HEK293 (cell line): ENCODE data around the gene PCCA.

Experiments used
- CTCF ChIP-seq: fragments of 450-650 bp; formaldehyde crosslinking; IDR thresholded peaks from 2 replicates; pipeline ENCODE4 v1.5.1; 2016; ENCODE audit warnings: missing biosample characterization, missing genetic modification characterization
- ELK4 ChIP-seq: IDR thresholded peaks from 2 replicates; pipeline ENCODE4 v1.6.1; 2011; ENCODE audit warnings: mild to moderate bottlenecking, low read depth, low read length, borderline replicate concordance
- KLF10 ChIP-seq: fragments of 450-650 bp; IDR thresholded peaks from 2 replicates; pipeline ENCODE4 v1.5.1; 2018; ENCODE audit warnings: missing biosample characterization, mild to moderate bottlenecking, missing genetic modification characterization
- SP2 ChIP-seq: fragments of 450-650 bp; formaldehyde crosslinking; IDR thresholded peaks from 2 replicates; pipeline ENCODE4 v1.5.1; 2016; ENCODE audit warnings: missing biosample characterization, missing genetic modification characterization
- YY1 ChIP-seq: fragments of 450-650 bp; formaldehyde crosslinking; IDR thresholded peaks from 2 replicates; pipeline ENCODE4 v1.5.1; 2018; ENCODE audit warnings: missing biosample characterization, missing genetic modification characterization
- ZFP41 ChIP-seq: fragments of 450-650 bp; formaldehyde crosslinking; IDR thresholded peaks from 2 replicates; pipeline ENCODE4 v1.5.1; 2016; ENCODE audit warnings: missing biosample characterization, missing genetic modification characterization, borderline replicate concordance
- ZNF214 ChIP-seq: fragments of 450-650 bp; formaldehyde crosslinking; IDR thresholded peaks from 2 replicates; pipeline ENCODE4 v1.5.1; 2017; ENCODE audit warnings: missing biosample characterization, mild to moderate bottlenecking, missing genetic modification characterization, borderline replicate concordance
- ZNF274 ChIP-seq, 2 experiments: fragments of 200-500 bp in 1 of 2; fragments of 450-650 bp in 1 of 2; sonication (Bioruptor generic) in 1 of 2; formaldehyde crosslinking in 1 of 2; IDR thresholded peaks; 2 replicates each; pipeline versions ENCODE4 v1.5.1 to v1.6.1; 2014 to 2016; ENCODE audit warnings: borderline replicate concordance in 1 of 2, inconsistent platforms in 1 of 2, low read length in 1 of 2, missing biosample characterization in 1 of 2, missing genetic modification characterization in 1 of 2
- ZNF658 ChIP-seq: fragments of 450-650 bp; formaldehyde crosslinking; IDR thresholded peaks from 2 replicates; pipeline ENCODE4; 2016; ENCODE audit warnings: missing biosample characterization, missing genetic modification characterization
- TF ChIP-seq, protein P1 (sequence below): sonication (generic); formaldehyde crosslinking; IDR thresholded peaks from 2 replicates; pipeline ENCODE4 v1.8.1; 2022; ENCODE audit warnings: mild to moderate bottlenecking, moderate library complexity, missing genetic modification reagents

DNA sequence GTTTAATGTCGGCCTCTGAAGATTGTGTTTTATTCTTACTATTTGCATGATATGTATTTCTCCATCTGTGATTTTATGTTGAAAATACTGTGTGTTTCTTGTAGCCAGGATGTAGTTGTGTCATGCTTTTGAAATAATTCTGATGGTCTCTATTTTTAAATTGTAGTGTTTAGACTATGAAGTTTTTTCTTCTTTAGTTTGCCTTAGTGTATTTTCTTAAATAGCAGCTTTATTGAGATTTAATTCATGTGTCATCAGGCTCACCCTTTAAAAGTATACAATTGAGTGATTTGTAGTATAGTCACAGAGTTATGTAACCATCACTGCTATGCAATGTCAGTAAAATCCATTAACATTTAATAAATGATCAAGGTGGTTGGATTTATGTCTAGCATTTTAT lies 74.5 kb downstream of the PCCA start:
- TF ChIP-seq YY1 (tag by site-specific recombination) (no peak), KLF10 (tag by site-specific recombination) (no peak), ZNF214 (no peak), ZNF274 (IDR thresholded peaks at IDR 0.05; ENCODE audit: low read length) (no peak), ZNF274 (tag by site-specific recombination; IDR thresholded peaks at IDR 0.05; ENCODE audit: borderline replicate concordance) (no peak), SP2 (tag by site-specific recombination) (no peak), CTCF (tag by site-specific recombination) (no peak), ZFP41 (tag by site-specific recombination) (no peak), ELK4 (no peak), ZNF658 (tag by site-specific recombination) (no peak)
- TF ChIP-seq, protein P1, sequence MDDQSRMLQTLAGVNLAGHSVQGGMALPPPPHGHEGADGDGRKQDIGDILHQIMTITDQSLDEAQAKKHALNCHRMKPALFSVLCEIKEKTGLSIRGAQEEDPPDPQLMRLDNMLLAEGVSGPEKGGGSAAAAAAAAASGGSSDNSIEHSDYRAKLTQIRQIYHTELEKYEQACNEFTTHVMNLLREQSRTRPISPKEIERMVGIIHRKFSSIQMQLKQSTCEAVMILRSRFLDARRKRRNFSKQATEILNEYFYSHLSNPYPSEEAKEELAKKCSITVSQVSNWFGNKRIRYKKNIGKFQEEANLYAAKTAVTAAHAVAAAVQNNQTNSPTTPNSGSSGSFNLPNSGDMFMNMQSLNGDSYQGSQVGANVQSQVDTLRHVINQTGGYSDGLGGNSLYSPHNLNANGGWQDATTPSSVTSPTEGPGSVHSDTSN (CRISPR knock-in tag): no peak
